COR-L47 (cell line): Measurements from ENCODE around the gene CLINT1.
A peak's percentile ranks its signal among the peaks of the same experiment; 100 is the strongest.

Source experiments
- DNase-seq: peaks from one replicate; lab custom pipeline; 2025; lab: John Stamatoyannopoulos, UW

Gene CLINT1

GRCh38 chr5:157820593-157821252 lies 38.2 kb downstream of the CLINT1 start:
- peak; percentile 35 for DNase-seq

DNA sequence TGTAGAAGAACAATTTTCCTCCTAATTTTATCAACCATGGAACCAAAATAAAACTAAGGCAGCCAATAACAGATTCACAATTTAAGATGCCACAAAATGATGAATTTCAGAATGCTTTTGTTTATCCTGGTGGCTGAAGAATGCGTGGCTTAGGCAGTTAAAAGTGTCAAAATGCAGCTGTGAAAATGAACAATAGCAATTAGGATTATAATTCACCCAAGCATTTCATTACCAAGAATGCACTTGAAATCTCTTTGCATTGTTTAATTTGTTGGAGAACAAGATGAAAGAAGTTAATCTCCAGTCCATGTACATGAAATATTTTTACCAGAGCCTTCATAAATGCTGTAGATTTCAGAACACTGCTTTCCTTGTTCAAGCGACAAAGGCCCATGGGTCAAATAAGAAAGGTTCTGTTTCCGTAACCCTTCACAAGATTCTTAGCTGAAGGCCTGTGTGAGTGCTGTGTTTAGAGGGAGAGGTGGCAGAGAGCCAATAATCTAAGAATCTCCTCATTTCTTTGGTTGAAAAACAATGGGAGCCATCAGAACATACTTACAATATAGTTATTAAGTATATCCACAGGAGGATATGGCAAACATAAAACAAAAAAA lies 39.3 kb downstream of the CLINT1 start:
- DNase-seq, result peak; percentile 32

DNA sequence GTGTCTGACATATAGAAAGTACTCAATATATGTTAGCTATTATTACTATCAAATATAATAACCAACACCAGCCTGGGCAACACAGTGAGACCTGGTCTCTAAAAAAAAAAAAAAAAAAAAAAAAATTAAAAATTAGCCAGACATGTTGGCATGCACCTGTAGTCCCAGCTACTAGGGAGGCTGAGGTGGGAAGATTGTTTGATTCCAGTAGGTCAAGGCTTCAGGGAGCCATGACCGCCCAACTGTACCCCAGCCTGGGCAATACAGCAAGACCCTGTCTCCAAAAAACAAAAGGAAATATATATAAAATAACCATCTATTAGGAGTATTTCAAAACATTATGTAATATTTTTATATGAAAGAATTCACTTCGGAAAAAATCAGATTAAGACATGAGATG lies 40.6 kb downstream of the CLINT1 start:
- no peak for DNase-seq

DNA sequence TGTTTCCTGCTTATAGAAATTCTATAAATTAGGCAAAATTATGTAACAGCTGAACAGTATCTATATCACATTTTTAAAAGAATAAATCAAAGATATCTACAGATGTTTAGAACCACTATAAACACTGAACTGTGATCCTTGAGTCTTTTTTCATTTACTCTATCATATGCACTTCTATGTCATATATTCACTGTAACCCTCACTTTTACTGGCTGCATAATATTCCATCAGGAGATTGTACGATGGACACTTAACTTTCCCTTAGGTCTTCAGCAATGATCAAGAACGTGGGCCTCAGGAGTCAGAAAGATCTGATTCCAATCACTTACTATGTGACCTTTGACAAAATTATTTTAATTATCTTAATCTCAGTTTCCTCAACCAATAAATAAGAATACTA lies 41.0 kb downstream of the CLINT1 start:
- no peak for DNase-seq

DNA sequence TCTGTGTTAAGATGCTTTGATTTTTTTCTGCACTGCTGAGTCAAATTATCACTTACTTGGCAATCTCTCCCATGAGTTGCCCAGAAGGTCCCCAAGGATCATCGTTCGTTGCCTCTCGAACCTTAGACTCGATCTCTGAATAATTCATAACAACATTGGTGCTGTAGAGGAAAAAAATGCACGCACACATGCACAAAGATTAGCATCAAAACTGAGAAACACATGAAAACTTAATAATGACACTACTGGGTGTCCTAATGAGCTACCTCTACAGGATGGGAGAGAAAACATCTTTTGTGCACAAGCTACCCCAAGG lies 41.6 kb downstream of the CLINT1 start:
- no peak for DNase-seq

- no peak for DNase-seq
Observed at GRCh38 chr5:157816682-157817386, 42.1 kb downstream of the CLINT1 start.

DNA sequence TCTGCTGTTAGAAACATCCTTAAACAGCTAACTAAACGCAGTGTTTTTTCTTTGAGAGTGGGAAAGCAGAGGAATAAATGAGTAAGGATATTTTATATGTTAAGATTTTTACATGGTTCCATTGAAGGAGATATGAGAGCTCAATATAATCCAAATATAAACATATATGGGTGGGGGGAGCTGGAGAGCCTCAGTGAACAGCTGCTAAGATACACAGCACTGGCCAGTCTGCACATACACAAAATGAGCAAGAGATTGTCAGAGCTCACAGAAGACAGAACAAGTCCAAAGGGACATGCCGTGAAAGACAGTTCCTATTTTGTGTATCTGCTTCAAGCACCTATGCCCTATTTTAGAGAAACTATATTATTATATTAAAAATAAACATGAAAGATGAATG lies 46.9 kb downstream of the CLINT1 start:
- DNase-seq, result no peak

DNA sequence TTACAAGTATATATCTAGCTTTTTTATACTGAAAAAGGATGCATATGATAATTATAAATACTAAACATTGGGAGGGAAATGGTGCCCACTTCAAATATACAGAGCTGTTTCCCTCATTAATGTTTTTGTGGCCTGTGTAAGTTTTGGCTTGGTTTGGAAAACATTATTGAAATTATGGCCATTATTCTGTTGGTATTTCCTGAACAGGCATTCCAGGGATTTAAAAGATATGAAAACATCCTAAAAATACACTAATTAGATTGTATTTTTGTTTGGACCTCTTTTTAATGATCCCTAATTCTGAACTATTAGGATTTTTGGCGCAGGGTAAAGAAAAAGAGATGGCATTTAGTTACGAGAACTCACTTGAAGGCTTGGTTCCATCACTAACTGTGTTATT lies 50.9 kb downstream of the CLINT1 start:
- no peak for DNase-seq

DNA sequence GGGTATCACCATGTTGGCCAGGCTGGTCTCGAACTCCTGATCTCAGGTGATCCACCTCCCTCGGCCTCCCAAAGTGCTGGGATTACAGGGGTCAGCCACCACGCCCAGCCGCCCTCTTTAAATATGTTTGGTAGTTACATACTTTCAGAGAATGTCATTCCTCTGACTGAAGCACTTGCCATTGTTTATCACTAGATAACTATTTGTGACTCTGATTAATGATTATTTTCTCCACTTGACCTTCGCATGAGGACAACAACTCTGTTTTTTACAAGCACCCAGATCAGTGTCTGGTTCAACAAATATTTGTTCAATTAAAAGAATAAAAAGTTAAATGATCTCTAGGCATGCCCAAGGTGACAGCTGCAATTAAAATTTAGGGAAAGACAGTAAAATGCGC lies 56.2 kb downstream of the CLINT1 start:
- DNase-seq, result no peak

DNA sequence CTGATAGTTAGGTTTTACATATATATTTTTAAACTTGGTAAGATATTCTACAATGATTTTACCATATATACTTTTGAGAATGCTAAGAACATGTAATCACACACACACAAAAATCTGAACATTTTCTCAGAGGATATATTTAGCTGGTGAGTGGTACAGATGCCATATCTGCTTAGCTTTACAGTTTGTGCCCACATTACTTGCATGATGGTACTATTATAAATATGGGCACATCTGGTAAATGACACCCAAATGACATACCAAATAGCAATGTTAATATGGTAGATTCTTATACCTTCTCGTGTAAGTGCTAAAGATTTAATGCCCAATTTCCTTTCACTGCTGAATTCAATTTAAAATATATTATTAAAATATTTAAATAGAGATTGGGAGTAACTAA lies 58.8 kb downstream of the CLINT1 start:
- no peak for DNase-seq

GRCh38 chr5:157799578-157799977 lies 59.4 kb downstream of the CLINT1 start:
- DNase-seq, result no peak

DNA sequence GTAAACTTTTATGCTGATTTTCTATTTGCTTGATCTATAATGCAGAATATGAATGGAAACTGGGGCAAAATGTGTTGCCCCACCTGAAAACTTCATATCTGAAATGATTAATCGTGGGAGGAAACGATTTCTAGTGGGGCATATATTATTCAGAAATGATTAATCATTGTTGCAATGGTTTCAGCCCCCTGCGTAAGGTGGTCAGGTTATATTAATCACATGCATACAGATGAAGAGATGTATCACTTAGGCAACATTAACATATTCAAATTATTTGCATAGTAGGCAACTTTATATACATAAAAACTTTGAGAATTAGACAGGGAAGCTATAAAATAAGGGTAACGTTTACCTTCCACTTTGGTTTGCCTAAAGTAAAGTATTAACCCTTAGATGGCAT lies 65.6 kb downstream of the CLINT1 start:
- no peak for DNase-seq

- DNase-seq, result no peak
Observed at GRCh38 chr5:157785801-157786200, 73.1 kb downstream of the CLINT1 start.

DNA sequence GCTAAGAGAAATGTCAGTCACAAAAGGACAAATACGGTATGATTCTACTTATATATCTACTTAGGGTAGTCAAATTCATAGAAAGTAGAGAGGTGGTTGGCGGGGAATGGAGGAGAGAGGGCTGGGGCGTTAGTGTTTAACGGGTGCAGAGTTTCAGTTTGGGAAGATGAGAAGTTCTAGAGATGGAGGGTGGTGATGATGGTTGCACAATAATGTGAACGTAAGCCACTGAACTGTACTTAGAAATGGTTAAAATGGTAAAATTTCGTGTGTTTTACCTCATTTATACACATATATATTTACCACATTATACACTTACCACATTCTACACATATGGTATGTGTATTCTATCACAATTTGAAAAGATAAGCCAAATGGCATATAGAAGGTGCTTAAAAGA lies 79.7 kb downstream of the CLINT1 start:
- DNase-seq, result no peak

DNA sequence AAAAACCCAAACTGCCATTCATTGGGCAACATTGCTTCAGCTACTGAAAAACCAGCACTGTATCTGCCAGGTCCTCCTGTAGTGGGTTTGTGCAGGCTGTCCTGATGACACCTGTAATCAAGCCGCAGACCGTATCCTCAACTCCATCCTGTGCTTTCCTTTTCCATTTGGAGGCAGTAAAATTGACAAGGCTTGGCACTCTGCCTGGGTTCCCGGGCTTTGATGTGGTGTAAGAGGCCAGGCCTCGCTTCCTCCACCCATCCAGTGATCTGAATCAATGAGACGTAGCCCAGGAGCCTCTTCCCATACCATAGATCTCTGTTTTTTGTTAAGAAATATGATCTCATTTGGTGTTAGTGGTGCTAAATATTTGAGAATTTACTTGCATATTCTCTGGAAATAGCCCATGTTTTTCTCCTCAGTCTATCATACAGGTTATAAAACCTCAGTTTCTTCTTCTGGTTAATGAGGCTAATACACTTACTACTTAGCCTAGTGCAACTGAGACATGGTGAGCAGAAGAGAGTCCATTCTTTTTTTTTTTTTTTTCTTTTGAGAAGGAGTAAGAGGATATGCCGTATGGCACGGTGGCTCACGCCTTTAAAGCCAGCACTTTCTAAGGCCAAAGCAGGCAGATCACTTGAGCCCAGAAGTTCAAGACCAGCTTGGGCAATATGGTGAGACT lies 80.7 kb downstream of the CLINT1 start:
- peak; percentile 39 for DNase-seq

GRCh38 chr5:157772127-157772526 lies 86.8 kb downstream of the CLINT1 start:
- no peak for DNase-seq

DNA sequence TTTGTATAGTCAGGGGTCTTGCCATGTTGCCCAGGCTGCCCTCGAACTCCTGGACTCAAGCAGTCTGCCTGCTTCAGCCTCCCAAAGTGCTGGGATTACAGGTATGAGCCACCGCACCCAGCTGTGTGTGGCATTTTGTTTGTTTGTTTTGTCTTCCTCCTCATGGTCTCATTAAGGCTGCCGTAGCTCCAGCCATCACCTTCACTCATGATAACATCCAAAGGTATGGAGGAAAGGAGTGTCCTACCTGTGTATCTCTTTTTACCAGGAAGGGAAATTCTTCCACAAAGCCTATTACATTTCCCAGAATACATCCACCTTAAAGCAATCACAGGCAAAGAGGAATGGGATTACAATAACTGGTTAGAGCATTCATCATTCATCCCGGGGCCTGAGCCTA lies 88.3 kb downstream of the CLINT1 start:
- no peak for DNase-seq

DNA sequence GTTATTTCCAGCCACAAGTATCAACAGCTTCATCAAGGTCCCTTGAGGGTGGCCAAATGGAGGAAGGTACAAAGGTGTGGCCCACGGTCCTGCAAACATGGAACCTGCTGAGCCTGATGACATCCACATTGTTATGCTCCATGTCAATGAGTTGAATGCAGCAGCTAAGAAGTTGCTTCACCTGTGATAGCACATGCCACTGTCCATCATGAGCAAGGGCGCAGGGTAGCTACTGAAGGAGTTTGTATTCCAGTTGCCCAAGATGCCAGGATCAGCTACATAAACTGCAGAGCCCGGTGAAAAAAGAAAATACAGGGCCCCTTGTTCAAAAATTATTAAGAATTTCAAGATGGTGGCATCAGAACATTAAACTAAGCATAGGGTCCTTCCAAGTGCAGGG lies 91.3 kb downstream of the CLINT1 start:
- no peak for DNase-seq

GRCh38 chr5:157766902-157767301 lies 92.0 kb downstream of the CLINT1 start:
- no peak for DNase-seq

GRCh38 chr5:157766442-157766841 lies 92.5 kb downstream of the CLINT1 start:
- no peak for DNase-seq

GRCh38 chr5:157764531-157764930 lies 94.4 kb downstream of the CLINT1 start:
- DNase-seq, result no peak

- DNase-seq, result peak; percentile 58
Observed at GRCh38 chr5:157761690-157762621, 97.0 kb downstream of the CLINT1 start.
